Activated CD4-positive, CD25-positive, alpha-beta regulatory T cell (primary cell): ENCODE data around the gene RBM20.

Experiments used
- DNase-seq, 4 experiments: peaks; one replicate each; lab custom pipeline; 2025; lab: John Stamatoyannopoulos, UW

The RBM20 gene

DNA sequence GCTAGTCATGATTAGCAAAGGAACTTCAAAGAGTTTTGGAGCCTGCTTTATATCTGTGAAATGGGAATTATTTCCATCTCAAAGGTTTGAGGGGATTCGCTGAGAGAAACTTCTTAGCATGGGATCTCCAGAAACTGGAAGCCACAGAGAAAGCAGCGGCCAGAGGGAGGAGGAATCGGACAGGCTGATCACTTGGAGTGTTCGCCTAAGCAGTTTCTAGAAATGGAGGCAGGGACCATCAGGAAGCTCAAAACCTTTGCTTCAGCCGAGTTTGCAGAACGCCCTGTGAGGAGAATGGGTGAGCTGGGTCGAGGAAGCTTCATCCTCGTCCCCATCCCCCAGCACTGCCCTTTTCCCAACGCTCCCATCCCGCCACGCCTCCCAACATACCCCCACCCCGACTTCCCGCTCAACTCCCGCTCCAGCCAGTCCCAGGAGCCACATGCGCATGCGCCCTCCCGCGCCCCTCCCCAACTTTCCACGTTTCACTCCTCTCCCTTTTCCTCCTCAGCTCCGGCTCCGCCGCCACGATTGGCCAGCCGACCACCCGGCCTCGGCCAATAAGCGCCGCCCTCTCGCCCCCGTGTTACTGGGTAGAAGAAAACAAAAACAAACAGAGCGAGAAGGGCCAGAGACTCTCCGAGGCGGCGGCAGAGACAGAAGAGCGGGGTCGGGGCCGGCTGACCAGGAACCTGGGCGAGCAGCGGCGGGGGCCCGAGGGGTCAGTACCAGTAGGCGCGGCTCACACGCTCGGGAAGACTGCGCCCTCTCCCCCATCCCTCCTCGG, 227.4 kb downstream of the RBM20 start, which contains the start of gene PDCD4:
PDCD4 (plus strand) TSS at position 631 of the 787 bp plus-strand sequence. CDS start 4,100 bp downstream, outside the sequence.
- DNase-seq: peak; percentile 72 to 90 (median 80)

DNA sequence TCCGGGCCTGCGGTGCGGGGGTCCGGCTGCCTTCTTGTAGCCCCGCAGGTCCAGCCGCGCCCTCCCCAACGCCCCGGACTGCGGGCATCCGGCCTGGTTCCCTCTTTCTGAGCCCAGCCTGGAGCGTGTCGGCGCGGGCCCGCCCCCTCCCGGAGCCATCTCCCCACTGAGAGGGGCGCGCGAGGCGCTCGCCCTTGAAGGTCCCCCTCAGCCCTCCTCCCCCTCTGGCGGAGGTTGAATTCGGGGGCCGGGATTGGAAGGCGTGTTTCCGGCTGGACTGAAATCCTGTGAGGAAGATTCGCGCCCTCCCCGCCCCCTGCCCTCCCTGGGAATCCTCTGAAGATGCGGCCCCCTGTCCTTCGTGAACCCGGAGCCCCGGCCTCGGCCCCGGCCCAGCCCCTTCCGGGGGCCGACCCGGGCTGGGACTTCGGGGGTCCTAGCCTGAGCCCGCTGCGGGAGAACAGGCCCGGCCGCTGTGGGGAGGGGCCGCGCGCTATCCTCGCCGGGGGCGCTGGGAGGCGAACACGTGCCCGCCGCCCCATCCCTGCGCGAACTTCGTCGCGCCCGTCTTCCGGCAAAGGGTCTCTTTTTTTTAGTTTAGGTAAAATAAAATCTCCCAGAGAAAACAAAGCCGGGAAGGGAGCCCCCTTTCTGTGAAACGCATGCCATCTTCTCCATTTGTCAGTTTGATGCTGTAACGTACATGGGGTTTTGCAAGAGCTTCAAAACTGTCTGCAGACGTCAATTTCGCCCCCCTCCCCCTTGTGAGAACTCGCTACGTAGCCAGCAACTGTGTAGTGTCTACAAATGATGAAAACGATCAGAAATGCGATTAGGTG, 228.2 kb downstream of the RBM20 start:
- DNase-seq: peak; percentile 50 to 64 (median 62)

DNA sequence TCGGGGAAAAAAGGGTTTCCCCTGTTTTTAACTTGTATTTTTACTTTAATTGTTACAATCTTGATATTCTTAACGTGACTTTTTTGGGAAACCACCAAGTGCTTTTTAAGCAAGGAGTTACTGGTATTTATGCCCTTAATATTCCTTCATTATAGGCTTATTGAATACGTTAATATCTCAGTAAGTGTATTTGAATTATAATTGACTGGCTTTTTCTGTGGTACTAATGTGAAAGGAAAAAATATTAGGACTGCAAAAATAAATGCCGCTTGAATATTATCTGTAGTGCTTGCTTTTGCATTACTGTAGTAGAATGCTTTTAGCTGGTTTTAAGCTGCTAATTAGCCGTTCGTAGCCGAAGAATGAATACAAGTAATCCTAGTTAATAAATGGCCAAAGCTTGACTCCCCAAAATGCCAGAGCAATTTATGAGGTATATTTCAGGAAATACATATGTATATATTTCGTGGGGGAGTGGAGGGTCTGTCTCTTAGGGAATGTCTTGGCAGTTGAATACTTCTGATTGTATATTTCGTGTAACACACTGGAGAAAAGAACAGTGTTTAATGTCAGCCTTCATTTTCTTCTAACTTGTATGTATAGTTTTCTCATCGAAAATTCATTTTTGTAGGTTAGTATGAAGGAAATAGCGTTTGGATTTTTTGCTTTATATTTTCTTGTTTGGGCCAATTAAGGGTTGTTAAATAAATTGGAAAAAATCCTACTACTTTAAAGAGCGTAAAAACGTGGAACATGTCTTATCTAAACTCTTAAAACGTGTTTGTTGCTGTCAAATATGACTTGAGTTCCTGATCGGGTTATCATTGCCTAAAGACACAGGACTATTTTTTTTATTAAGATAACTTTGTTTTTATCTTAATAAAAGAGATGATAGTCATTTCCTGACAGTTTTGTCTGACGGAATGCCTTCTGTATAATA, 229.1 kb downstream of the RBM20 start:
- DNase-seq: no peak

DNA sequence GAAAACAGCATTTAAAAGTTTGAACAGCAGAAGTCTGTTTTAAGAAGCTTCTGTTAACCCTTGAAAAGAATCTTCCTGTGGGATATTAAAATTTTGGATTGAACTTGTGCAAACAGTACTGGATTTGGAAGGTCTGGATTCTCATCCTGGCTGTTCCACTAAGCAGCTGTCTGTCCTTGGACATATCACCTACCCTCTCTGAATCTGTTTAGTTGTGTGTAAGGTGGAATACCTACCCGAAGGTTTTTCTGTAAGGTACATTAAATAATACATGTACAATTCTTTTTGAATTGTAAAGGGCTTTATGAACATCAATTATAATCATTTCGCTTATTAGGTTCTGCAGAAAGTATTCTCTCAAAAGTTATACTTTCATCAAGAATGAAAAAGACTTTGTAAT, 229.8 kb downstream of the RBM20 start:
- no peak for DNase-seq

DNA sequence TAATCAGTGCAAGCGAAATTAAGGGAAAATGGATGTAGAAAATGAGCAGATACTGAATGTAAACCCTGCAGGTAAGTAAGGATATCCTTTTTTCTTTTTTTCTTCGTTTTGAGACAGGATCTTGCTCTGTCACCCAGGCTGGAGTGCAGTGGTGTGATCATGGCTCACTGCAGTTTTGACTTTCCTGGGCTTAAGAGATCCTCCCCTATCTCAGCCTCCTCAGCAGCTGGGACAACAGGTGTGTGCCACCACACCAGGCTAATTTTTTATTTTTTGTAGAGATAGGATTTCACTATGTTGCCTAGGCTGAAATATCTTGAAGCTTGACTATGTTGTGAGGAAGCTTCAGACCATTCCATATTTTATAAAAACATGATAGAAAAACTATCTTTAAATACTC, 231.9 kb downstream of the RBM20 start:
- DNase-seq: no peak

DNA sequence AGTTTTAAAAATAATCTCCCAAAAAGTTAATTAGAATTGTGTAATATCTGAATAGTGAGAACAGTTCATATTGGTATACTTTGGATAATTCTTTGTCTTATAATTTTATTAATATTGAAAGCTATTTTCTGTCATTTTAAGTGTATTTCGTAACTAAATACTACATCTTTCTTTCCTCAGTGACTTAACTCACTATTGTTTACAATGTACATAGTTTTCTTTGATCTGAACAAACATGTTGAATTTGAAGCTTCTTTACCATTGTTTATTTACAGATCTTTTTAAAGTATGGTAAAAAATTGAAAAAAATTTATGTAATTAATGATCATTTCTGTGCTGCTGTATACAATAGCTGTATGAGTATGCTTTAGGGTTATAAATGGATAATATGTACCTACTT, 232.7 kb downstream of the RBM20 start:
- no peak for DNase-seq

DNA sequence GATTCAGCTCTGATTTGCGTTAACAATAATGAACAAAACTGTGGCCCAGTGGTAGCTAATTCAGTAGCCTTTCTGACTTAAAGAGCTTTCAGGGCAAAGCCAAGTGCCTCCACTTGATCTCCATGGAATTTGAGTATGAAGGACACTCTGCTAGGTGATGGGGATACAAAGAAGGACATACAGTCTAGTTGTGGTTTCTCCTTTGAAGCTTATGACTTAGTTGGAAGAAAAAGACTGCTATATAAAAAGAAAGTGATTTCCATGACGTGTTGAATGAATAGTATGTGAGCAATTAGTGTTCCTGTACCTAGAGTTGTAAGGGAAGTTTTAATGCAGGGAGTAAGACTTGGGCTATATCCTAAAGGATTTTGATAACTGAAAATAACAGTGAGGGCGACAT, 235.9 kb downstream of the RBM20 start:
- no peak for DNase-seq

DNA sequence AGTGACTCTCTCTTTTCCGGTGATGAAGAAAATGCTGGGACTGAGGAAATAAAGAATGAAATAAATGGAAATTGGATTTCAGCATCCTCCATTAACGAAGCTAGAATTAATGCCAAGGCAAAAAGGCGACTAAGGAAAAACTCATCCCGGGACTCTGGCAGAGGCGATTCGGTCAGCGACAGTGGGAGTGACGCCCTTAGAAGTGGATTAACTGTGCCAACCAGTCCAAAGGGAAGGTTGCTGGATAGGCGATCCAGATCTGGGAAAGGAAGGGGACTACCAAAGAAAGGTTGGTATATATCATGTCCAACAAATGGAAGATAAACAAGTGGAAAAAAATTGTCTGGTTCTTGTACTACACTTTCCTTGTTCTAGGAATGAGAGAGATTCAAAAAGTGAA, 237.1 kb downstream of the RBM20 start:
- DNase-seq: no peak

DNA sequence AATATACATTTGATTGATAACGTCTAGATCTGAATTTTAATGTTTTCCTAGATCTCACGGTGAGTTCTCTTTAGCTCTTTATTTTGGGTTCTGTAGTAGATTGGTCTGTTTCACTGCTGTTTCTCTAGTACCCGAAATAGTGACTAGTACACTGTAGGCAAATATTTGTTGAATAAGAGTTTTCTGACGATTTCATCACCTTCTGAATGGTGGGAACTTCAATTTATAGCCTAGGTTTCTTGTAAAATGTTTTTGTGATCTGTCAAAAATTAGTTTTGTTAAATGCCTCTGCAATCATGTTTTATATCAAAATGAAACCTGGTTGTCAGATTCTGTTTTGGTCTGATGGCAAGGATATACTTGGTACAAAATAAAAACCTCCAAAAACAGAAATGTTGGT, 237.8 kb downstream of the RBM20 start:
- no peak for DNase-seq

DNA sequence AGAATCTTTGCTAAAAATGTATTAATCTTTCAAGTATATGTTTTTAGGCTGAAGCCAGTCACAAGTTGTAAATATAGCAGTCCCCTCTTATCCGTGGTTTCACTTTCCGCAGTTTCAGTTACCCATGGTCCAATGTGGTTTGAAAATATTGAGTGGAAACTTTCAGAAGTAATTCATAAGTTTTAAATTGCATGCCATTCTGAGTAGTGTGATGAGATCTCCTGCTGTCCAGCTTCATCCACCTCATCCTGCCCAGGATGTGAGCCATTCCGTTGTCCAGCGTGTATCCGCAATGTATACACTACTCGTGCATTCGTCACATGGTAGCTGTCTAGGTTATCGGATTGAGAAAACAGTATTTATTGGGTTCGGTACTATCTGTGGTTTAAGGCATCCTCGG, 239.8 kb downstream of the RBM20 start:
- no peak for DNase-seq

DNA sequence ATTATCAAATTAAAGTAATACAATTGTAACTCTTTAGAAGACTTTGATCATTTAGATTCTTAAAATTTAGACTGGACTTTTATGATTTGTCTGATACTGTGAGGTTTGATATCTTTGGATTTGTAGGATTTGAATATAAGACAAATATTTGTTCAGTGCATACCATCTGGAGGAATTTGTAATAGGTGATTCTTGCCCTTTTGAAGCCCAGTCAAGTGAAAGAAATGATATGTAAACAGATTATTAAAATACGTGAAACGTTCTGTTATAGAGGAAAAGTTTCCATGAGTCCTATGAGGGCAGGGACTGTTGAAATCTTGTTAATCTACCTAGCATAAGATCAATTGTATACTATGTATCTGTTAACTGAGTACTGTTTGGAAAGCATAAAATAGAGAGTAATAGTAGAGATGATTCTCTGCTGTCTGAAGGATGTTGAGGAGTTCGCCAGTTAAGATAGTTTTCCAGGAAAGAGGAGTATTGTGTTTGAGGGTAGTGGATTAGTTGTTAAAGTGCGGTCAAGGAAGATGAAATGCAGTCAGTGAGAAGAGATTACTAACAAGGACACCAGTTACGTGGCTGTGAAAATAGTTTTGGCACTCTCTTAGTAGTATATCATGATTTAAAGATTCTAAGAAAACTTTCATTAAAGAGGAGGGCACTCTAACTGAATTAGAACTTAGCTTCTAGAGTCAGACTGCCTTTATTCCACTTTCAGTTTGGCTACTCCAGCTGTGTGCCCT, 242.0 kb downstream of the RBM20 start:
- no peak for DNase-seq

DNA sequence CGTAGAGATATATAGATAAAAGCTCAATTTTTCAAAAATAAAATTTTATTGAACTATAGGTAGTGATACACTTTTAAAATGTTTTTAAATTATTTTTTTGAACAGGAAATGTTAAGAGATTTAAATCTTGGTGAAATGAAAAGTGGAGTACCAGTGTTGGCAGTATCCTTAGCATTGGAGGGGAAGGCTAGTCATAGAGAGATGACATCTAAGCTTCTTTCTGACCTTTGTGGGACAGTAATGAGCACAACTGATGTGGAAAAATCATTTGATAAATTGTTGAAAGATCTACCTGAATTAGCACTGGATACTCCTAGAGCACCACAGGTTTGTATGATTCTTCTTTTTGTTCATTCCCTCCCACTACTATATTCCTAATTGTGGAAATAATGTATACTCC, 243.4 kb downstream of the RBM20 start:
- DNase-seq: no peak
